HG02938 (cell line): ENCODE measurements around the gene CENPC.
A peak's percentile ranks its signal among the peaks of the same experiment; 100 is the strongest.

Source experiments
- ATAC-seq: cut with Tn5 transposase; IDR thresholded peaks from one replicate; pipeline ENCODE4 v1.9.1; 2021; ENCODE audit warnings: mild to moderate bottlenecking, moderate library complexity; ENCODE audit not compliant: unreplicated experiment

Gene CENPC, protein sequence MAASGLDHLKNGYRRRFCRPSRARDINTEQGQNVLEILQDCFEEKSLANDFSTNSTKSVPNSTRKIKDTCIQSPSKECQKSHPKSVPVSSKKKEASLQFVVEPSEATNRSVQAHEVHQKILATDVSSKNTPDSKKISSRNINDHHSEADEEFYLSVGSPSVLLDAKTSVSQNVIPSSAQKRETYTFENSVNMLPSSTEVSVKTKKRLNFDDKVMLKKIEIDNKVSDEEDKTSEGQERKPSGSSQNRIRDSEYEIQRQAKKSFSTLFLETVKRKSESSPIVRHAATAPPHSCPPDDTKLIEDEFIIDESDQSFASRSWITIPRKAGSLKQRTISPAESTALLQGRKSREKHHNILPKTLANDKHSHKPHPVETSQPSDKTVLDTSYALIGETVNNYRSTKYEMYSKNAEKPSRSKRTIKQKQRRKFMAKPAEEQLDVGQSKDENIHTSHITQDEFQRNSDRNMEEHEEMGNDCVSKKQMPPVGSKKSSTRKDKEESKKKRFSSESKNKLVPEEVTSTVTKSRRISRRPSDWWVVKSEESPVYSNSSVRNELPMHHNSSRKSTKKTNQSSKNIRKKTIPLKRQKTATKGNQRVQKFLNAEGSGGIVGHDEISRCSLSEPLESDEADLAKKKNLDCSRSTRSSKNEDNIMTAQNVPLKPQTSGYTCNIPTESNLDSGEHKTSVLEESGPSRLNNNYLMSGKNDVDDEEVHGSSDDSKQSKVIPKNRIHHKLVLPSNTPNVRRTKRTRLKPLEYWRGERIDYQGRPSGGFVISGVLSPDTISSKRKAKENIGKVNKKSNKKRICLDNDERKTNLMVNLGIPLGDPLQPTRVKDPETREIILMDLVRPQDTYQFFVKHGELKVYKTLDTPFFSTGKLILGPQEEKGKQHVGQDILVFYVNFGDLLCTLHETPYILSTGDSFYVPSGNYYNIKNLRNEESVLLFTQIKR

GRCh38 chr4:67545199-67546003 lies at the start of gene CENPC:
Gene CENPC (minus strand): TSS chr4:67545503. CDS start chr4:67545355, 148 bp downstream.
- peak; percentile 93 for ATAC-seq

- ATAC-seq = no peak
Measured at GRCh38 chr4:67593741-67594175, 48.5 kb upstream of the CENPC start.

DNA sequence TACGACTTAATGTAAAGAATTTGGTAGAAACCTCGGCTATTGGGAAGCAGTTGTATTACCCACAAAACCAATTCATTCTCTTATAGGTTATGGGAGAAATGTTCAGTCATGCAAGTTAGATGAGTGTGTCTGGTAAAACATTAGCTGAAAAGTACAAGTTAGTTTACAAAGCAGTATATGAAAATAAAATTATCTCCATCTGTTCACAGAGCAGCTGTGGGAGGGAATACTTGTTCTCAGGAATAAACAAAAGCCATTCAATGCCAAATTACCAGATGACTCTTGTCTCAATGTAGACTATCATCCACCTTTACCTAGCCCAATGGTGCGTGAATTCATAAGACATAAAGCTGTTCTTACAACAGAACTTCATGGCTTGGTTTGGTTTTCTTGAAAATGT lies 41.9 kb upstream of the CENPC start:
- ATAC-seq = no peak

DNA sequence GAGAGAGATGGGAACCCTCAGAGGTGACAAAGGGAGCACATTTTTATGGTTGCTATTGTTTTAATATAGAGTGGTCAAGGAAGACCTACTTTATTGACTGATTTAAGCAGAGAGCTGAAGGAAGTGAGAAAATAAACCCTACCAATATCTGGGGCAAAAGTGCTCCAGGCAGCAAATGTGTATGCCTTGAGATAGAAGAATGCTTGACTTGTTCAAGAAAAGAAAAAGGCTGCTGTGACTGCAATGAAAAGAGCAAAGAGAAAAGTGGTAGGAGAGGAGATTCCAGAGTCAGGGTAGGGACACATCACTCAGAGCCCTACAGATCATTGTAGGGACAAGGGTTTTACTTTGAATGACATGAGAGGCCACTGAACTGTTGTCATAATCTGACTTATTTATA lies 39.2 kb upstream of the CENPC start:
- ATAC-seq = no peak

DNA sequence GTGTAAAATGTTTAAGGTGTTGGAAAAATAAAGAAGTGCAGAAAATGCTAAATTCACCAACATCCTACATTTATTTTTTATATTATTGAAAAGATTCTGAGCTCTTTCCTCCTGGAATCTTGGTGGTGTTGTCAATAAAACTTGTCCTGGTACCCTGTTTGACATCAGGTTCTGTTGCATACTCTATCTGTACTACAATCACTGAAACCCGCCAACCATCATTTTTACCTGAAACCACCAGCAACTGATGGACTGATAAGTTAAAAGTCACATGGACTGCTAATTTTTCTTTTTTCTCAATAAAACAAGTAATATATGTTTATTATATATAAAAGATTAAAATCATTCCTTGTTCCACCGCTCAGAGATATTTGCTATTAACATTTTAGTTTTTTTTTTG lies 36.6 kb upstream of the CENPC start:
- ATAC-seq = no peak

DNA sequence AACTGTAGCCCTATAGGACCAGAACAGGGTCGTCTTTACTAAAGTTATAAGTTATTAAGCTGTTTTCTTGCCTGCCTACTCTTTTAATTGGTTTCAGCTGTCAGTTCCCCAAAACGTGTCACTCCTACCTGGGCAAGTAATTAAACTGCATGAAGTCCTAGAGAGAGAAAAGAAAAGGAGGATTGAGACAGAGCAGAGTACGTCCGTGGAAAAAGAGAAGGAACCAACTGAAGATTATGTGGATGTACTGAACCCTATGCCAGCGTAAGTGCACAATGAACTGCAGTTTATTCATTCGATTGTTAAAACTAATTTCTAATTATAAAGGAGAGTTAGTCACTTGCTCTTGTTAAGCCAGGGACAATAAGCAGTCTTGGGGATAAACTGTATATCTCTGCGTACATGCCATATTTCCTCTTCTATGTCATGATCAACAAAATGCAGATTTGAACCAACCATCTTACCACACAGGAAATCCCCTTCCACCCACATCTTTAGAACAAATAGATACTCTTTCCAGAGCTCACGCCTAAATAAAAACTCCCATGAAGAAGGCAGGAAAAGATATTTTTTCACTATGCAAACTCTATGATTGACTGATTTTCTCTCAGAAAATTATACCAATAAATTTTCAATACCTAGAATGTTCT lies 36.0 kb upstream of the CENPC start:
- ATAC-seq = peak; percentile 36

GRCh38 chr4:67580577-67580976 lies 35.3 kb upstream of the CENPC start:
- ATAC-seq = peak; percentile 37

- ATAC-seq = peak; percentile 37
Measured at GRCh38 chr4:67576538-67576937, 31.2 kb upstream of the CENPC start.

GRCh38 chr4:67576059-67576466 lies 30.8 kb upstream of the CENPC start:
- no peak for ATAC-seq

GRCh38 chr4:67575232-67576058 lies 30.1 kb upstream of the CENPC start:
- peak; percentile 96 for ATAC-seq

- no peak for ATAC-seq
Measured at GRCh38 chr4:67573193-67573592, 27.9 kb upstream of the CENPC start.

GRCh38 chr4:67571975-67572374 lies 26.7 kb upstream of the CENPC start:
- no peak for ATAC-seq

GRCh38 chr4:67570537-67570936 lies 25.2 kb upstream of the CENPC start:
- ATAC-seq = no peak

DNA sequence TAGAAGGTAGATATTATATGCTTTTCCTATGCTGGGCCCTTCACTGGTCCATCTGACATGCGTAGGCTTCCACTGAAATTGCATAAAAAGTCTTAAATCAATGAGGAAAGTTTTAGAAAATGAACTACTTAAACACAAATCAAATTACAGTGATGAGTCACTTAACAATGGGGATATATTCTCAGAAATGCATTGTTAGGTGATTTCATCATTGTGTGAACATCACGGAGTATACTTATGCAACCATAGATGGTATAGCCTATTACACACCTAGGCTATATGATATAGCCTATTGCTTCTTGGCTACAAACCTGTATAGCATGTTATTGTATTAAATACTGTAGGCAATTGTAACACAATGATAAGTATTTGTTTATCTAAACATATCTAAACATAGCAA lies 23.5 kb upstream of the CENPC start:
- no peak for ATAC-seq

DNA sequence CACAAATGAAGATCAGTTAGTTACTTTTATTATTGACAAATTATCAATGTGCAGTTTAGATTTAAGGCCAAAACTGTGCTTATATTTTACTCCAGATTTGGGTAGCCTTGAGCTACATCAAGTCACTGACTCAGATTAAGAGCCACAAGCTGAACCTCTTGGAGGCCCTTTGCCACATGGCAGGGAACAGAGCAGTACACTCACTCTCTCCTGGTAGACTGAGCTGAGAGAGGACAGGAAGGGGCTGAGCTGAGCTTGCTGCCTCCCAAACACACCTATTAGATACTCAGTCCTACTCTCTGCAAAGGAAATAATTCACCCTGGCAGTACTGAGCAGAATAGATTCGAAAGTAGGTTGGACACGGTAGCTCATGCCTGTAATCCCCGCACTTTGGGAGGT lies 21.0 kb upstream of the CENPC start:
- ATAC-seq = no peak

DNA sequence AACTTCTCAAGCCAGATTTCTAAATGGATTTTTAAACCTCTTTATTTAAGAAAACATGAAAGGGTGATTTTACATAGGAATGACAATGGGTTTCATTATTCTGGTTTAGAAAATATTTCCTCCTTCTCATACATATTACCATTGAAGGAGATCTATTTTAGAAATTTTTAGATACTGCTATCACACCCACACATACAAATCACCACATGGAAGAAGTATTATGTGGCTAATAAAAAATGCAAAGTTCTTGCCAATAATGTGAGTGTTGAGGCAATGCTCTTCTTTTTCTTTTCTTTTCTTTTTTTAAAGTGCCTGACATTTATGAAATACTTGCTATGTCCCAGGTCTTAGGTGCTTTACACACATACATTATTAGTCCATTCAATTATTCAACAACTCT lies 20.0 kb upstream of the CENPC start:
- ATAC-seq = no peak

DNA sequence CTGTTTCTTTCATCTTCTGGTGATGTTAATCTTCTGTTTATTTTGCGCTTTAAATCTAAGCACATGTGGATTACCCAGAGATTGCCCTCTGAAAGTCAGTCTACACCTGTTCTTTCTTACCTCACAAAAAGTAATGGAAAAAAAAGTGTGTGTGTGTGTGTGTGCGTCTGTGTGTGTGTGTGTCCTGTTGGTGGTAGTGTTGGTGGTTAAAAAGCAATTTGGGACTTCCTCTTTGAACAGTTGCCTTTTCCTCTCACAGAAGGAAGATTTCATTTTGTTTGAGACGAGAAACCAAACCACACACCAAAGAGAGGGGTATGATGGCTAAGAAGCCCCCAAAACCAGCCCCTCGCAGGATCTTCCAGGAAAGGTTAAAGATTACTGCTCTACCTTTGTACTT lies 13.2 kb upstream of the CENPC start, which contains the start of gene STAP1:
STAP1 (plus strand) TSS at position 235 of the 400 bp plus-strand sequence; CDS start at position 318, 83 bp downstream.
- peak; percentile 56 for ATAC-seq

DNA sequence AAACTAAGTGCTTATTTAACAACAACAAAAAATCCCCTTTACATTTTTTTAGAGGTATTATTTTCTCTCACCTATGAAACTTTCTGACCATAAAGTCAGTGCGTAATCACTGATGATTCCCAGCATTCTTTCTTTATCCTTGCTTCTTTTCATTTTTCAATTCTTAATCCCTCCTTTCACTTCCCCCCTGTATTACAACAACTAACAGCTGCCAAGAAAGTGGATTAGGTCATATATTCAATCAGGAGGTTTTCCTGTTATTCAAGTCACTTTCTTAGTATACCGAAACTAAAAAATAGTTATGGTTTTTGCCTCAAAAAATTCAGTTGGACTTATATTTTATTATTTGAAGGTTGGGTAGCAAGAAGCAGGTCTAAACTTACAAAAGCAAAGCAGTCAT lies 11.1 kb upstream of the CENPC start:
- ATAC-seq = no peak

GRCh38 chr4:67555447-67555846 lies 10.1 kb upstream of the CENPC start:
- ATAC-seq = no peak
